GM12878 (cell line): ENCODE results near the gene MAGEH1. TPM values are rescaled to one million over a fixed set of nuclear protein-coding genes. Genes with fewer than 3 reads are reported as not detected.

ENCODE experiments used
- ATF7 ChIP-seq: fragments of 450-650 bp; IDR thresholded peaks from 2 replicates; pipeline ENCODE4 v1.6.1; 2016; ENCODE audit warnings: low read depth, mild to moderate bottlenecking
- CHD2 ChIP-seq: IDR thresholded peaks from 2 replicates; pipeline ENCODE4 v1.6.1; 2011; ENCODE audit warnings: low read depth, low read length, improper control_type of control experiment, borderline replicate concordance
- CTCF ChIP-seq, 3 experiments: IDR thresholded peaks in 2 of 3; conservative IDR thresholded peaks in 1 of 3; 2 replicates each; pipeline ENCODE4 v1.5.1; 2011; ENCODE audit warnings: low read depth in 3 of 3, low read length in 3 of 3, mild to moderate bottlenecking in 3 of 3, control low read depth in 2 of 3, moderate library complexity in 2 of 3, inconsistent platforms in 1 of 3, mixed read lengths in 1 of 3; ENCODE audit not compliant: control insufficient read depth in 2 of 3, insufficient read depth in 1 of 3; ENCODE audit errors: extremely low read depth in 1 of 3
- GABPA ChIP-seq: IDR thresholded peaks from 2 replicates; pipeline ENCODE4 v1.6.1; 2014; ENCODE audit warnings: antibody characterized with exemption, low read depth, mild to moderate bottlenecking, inconsistent platforms
- MLLT1 ChIP-seq: fragments of 450-650 bp; IDR thresholded peaks from 2 replicates; pipeline ENCODE4 v1.6.1; 2016; ENCODE audit warnings: mild to moderate bottlenecking
- POLR2A ChIP-seq: IDR thresholded peaks from 2 replicates; pipeline ENCODE4 v1.6.1; 2011; ENCODE audit warnings: low read depth, mild to moderate bottlenecking, low read length
- RUNX3 ChIP-seq: IDR thresholded peaks from 2 replicates; pipeline ENCODE4 v1.6.1; 2012; ENCODE audit warnings: low read length, inconsistent platforms
- TAF1 ChIP-seq: IDR thresholded peaks from 2 replicates; pipeline ENCODE4 v1.6.1; 2011; ENCODE audit warnings: mild to moderate bottlenecking, low read depth, low read length, borderline replicate concordance
- polyA plus RNA-seq, 11 experiments: library from polyadenylated mRNA; depleted of rRNA in 4 of 11; unstranded in 6 of 11; stranded (reverse) in 5 of 11; fragments of >200 nt; fragmentation: Nextera tagmentation in 4 of 11; fragmentation: Illumina TruSeq in 1 of 11; extraction: Ambion mirVana in 4 of 11; extraction: Trizol in 1 of 11; gene quantifications; 1 replicate in 1 of 11; 2 replicates in 10 of 11; pipeline versions ENCODE4 v1.2.1 to v1.2.3, GENCODE V29; 2011 to 2016; ENCODE audit warnings: inconsistent platforms in 2 of 11, missing spikeins in 2 of 11, low read depth in 1 of 11
- total RNA-seq, 4 experiments: library from RNA; depleted of rRNA in 3 of 4; stranded (reverse); fragments of >200 nt in 3 of 4; fragmentation: Illumina TruSeq in 1 of 4; extraction: Trizol in 1 of 4; gene quantifications; 2 replicates each; pipeline versions ENCODE4 v1.2.1 to v1.2.3, GENCODE V29; 2013 to 2021
- TF ChIP-seq, protein P1 (sequence below): fragments of 450-650 bp; IDR thresholded peaks from 2 replicates; pipeline ENCODE4 v1.6.1; 2017; ENCODE audit warnings: low read depth, mild to moderate bottlenecking, moderate library complexity

MAGEH1 gene
- total and polyA plus RNA-seq, 10 of the 15 experiments (the other 5 are each of a cell fraction or from before 2014, with no cell fraction given): 8.7 to 25.2 (median 18.3) TPM

DNA sequence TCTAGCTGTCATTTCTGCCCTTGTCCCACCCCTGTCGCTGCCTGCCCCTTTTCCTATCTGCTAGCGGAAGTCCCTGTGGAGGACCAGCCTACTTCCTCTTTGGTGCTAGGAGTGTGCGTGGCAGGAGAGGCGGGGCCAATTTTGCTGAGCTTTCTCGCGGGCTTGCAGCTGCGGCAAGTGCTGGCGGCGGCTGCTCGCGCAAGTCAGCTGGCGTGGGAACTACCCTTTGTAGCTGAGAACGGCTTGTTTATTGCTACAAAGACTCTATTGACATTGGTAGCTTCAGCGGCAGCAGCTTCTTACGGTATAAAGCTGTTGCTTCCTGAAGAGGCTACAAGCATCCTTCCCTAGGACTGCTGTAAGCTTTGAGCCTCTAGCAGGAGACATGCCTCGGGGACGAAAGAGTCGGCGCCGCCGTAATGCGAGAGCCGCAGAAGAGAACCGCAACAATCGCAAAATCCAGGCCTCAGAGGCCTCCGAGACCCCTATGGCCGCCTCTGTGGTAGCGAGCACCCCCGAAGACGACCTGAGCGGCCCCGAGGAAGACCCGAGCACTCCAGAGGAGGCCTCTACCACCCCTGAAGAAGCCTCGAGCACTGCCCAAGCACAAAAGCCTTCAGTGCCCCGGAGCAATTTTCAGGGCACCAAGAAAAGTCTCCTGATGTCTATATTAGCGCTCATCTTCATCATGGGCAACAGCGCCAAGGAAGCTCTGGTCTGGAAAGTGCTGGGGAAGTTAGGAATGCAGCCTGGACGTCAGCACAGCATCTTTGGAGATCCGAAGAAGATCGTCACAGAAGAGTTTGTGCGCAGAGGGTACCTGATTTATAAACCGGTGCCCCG, at the start of gene MAGEH1 (continued):
- peak; percentile 27; the same call in 1 of the 2 replicates for TF ChIP-seq RUNX3
- no peak for TF ChIP-seq CTCF (IDR thresholded peaks at IDR 0.05 in 2 of 3, conservative IDR thresholded peaks at IDR 0.05 in 1 of 3; ENCODE audit: control insufficient read depth in 2 of 3, extremely low read depth in 1 of 3, insufficient read depth in 1 of 3, low read depth in 3 of 3, low read length in 3 of 3)
- peak; percentile 83 for TF ChIP-seq POLR2A
- peak; percentile 80 for TF ChIP-seq GABPA
- TF ChIP-seq TAF1: peak; percentile 33; the same call in 1 of the 2 replicates
- peak; percentile 75; the same call in 1 of the 2 replicates for TF ChIP-seq CHD2
- 0 out of 2 replicates have a peak, but pooled peaks have one; percentile 10 for TF ChIP-seq ATF7
- TF ChIP-seq MLLT1: no peak
- TF ChIP-seq, protein P1, sequence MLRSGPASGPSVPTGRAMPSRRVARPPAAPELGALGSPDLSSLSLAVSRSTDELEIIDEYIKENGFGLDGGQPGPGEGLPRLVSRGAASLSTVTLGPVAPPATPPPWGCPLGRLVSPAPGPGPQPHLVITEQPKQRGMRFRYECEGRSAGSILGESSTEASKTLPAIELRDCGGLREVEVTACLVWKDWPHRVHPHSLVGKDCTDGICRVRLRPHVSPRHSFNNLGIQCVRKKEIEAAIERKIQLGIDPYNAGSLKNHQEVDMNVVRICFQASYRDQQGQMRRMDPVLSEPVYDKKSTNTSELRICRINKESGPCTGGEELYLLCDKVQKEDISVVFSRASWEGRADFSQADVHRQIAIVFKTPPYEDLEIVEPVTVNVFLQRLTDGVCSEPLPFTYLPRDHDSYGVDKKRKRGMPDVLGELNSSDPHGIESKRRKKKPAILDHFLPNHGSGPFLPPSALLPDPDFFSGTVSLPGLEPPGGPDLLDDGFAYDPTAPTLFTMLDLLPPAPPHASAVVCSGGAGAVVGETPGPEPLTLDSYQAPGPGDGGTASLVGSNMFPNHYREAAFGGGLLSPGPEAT: no peak
